Cardiac fibroblast (primary cell): ENCODE results near the gene GPR39.

Source experiments
- DNase-seq, 2 donors: peaks; one replicate each; pipeline versions ENCODE4 v3.0.0 to v3.0.0-alpha.2; 2010; ENCODE audit warnings: low read depth in 2 of 2
- H3K4me3 ChIP-seq, 2 donors: replicated peaks in 1 of 2; 1 replicate in 1 of 2; 2 replicates in 1 of 2; pipeline ENCODE4 v1.5.1; 2011; ENCODE audit warnings: low read depth in 2 of 2, low read length in 2 of 2, mild to moderate bottlenecking in 2 of 2, moderate library complexity in 1 of 2
- TF ChIP-seq, protein P1 (sequence below): IDR thresholded peaks from one replicate; pipeline ENCODE4 v1.5.1; 2011; ENCODE audit warnings: low read depth, mild to moderate bottlenecking, low read length, inconsistent platforms

The GPR39 gene

DNA sequence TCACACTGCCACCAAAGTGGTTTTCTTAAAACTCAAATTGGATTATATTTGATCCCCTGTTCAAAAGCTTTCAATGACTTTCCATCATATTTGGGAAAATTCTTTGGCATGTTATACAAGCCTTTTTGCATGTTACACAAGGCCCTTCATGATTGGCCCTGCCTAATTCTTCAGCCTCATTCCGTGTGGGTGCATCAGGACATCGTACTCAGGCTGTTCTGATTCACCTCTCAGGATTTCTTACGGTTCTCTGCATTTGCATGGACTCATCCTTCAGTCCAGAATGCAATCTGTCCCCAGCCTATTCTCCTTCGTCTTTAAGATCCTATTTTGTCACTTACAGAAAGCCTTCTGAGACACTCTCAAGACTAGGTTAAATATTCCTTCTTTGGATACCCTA lies 145.6 kb downstream of the GPR39 start:
- peak in 1 of 2 donors; percentile 27 for DNase-seq
- no peak overlapping the region for H3K4me3 ChIP-seq

GRCh38 chr2:132564065-132564464 lies 147.5 kb downstream of the GPR39 start:
- H3K4me3 ChIP-seq: no peak overlapping the region
- TF ChIP-seq, protein P1, sequence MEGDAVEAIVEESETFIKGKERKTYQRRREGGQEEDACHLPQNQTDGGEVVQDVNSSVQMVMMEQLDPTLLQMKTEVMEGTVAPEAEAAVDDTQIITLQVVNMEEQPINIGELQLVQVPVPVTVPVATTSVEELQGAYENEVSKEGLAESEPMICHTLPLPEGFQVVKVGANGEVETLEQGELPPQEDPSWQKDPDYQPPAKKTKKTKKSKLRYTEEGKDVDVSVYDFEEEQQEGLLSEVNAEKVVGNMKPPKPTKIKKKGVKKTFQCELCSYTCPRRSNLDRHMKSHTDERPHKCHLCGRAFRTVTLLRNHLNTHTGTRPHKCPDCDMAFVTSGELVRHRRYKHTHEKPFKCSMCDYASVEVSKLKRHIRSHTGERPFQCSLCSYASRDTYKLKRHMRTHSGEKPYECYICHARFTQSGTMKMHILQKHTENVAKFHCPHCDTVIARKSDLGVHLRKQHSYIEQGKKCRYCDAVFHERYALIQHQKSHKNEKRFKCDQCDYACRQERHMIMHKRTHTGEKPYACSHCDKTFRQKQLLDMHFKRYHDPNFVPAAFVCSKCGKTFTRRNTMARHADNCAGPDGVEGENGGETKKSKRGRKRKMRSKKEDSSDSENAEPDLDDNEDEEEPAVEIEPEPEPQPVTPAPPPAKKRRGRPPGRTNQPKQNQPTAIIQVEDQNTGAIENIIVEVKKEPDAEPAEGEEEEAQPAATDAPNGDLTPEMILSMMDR: no peak
- DNase-seq: no peak

More for the DNA sequence above, 145.6 kb downstream of the GPR39 start:
- TF ChIP-seq, protein P1: no peak

DNA sequence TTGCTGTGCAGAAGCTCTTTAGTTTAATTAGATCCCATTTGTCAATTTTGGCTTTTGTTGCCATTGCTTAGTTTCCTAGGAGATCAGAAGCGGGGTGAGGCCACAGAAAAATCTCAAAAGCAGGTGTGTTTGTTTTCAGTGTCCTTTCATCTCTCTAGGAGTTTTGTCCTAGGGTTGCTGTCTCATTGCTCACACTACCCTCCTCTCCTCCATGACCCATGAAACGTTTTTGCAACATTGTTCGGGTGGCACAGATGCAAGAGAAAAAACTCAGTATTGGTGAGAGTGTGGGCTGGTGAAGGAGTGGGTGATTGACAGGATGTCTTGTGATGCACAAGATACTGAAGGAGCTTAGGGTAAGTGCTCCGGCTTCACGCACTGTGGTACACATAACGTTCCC lies 149.8 kb downstream of the GPR39 start:
- no peak for DNase-seq
- no peak overlapping the region for H3K4me3 ChIP-seq
- TF ChIP-seq, protein P1: no peak

- no peak overlapping the region for H3K4me3 ChIP-seq
- no peak for DNase-seq
- TF ChIP-seq, protein P1: no peak
These were observed 151.1 kb downstream of the GPR39 start for GRCh38 chr2:132567682-132568081.

DNA sequence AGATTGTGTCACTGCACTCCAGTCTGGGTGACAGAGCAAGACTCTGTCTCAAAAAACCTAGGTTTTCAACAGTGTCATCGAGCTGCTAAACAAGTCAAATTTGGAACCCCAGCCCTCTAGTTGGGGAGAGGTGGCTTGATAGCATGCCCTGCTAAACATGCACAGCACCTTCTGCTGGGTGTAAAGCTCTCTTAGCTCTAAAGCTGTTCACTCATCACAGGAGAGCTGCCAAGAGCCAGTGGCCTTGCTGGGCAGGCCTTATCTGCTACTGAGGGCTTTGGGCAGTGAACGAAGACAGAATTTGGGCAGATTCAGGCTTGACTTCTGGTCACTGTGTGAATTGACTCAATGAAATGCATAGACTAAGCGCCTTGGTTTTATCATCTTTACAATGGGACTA lies 152.1 kb downstream of the GPR39 start:
- no peak for DNase-seq
- TF ChIP-seq, protein P1: no peak
- no peak overlapping the region for H3K4me3 ChIP-seq

- no peak for DNase-seq
- TF ChIP-seq, protein P1: no peak
- no peak overlapping the region for H3K4me3 ChIP-seq
These were observed 156.9 kb downstream of the GPR39 start for GRCh38 chr2:132573444-132574007.

- H3K4me3 ChIP-seq: no peak overlapping the region
- TF ChIP-seq, protein P1: no peak
- DNase-seq: no peak
These were observed 161.1 kb downstream of the GPR39 start for GRCh38 chr2:132577686-132578085.
